Activated CD4-positive, alpha-beta T cell treated with anti-CD3 and anti-CD28 coated beads, Interleukin-2, Interleukin-4, amounts not matched to agents 100 ng/mL and 50 ng/mL, durations not matched to agents 16 hours and 8 hours (primary cell): ENCODE measurements around the gene MBOAT2.
A peak's percentile ranks its signal among the peaks of the same experiment; 100 is the strongest.
"Not testable (repeated sequence)": the region's sequence is repeated elsewhere in the genome, so short reads cannot be mapped to it uniquely, and the experiment has no call there.

Experiments used
- DNase-seq: peaks from one replicate; pipeline ENCODE4 v3.0.0-alpha.2; 2020; ENCODE audit warnings: low spot score

MBOAT2 gene, protein sequence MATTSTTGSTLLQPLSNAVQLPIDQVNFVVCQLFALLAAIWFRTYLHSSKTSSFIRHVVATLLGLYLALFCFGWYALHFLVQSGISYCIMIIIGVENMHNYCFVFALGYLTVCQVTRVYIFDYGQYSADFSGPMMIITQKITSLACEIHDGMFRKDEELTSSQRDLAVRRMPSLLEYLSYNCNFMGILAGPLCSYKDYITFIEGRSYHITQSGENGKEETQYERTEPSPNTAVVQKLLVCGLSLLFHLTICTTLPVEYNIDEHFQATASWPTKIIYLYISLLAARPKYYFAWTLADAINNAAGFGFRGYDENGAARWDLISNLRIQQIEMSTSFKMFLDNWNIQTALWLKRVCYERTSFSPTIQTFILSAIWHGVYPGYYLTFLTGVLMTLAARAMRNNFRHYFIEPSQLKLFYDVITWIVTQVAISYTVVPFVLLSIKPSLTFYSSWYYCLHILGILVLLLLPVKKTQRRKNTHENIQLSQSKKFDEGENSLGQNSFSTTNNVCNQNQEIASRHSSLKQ

DNA sequence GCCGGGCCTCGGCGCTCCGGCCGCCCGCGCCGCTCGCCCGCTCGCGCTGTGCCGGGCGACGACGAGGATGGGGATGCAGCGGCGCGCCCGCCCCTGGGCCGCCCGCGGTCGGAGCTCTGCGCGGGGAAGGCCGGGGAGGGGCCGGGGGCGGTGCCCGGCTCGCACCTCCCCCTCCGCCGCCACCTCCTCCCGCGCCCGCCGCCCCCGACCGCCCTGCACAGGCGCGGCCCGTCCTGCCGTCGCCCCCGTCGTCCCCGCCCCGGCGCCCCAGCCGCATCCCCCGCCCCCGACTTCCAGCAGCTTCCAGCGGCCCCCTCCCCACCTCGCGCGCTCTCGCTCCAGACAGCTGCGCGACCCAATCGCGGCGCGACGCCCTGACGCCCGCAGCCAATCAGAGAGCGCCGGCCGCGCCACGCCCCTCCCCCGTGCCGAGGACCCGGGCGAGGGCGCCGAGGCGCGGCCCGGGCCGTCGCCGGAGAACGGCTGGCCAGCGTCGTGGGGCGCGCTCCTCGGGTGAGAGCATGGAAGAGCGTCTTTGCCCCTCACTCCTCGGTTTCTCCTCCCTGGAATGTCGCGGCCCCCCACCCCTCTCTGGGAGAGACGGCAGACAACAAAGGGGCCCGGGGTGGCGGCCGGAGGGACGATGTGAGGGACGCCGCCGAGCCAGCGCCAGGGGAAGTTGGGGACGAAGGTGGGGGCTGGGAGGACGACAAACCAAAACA lies at the start of gene MBOAT2:
Gene MBOAT2, minus strand, starts transcription at position 69 of the 722 bp plus-strand sequence. CDS start 70 bp downstream, outside the sequence.
- DNase-seq = peak; percentile 79

DNA sequence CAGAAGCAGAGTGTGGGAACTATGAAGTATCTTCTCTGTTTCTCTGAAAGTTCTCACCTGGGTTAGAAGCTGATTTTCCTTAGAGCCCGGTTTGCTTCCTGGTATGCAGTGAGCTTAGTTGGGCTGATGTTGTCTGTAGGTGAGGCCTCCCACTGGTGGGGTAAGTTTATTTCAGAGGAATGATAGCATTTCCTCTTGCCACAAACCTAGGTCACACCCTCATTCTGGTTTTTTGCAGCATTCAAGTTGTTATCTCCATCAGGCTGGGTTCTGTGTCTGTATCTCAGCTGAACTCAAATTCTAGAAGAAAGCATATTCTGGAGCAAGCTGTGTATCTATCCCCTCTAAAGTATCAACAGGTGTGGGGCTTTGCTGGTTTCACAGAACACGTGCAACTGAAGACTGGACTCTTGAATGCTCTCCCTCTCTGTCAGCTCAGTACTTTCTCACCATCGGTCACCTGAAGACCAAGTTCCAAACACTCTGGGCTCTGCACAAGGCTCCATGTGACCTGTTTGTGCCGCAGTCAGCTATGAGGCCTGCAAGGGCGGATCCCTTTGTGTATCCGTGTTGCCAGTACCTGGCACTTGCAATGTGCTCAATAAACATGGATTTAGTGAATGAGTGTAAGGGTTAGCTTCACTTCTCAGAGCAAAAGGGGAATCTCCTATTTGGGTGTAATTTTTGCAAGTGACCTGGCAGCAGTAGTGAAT lies 49.5 kb upstream of the MBOAT2 start:
- no peak for DNase-seq

DNA sequence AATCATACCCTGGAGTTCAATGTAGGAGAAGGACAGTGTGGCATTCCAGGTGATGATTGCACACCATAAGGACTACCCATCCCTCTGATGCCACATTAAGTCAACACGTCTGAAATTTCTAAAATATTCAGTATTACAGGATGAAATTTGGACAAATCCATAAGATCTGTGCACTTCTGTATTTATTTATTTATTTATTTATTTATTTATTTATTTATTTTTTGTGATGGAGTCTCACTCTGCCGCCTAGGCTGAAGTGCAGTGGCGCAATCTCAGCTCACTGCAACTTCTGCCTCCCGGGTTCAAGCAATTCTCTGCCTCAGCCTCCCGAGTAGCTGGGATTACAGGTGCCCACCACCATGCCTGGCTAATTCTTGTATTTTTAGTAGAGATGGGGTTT lies 48.0 kb upstream of the MBOAT2 start:
- DNase-seq = not testable (repeated sequence)

DNA sequence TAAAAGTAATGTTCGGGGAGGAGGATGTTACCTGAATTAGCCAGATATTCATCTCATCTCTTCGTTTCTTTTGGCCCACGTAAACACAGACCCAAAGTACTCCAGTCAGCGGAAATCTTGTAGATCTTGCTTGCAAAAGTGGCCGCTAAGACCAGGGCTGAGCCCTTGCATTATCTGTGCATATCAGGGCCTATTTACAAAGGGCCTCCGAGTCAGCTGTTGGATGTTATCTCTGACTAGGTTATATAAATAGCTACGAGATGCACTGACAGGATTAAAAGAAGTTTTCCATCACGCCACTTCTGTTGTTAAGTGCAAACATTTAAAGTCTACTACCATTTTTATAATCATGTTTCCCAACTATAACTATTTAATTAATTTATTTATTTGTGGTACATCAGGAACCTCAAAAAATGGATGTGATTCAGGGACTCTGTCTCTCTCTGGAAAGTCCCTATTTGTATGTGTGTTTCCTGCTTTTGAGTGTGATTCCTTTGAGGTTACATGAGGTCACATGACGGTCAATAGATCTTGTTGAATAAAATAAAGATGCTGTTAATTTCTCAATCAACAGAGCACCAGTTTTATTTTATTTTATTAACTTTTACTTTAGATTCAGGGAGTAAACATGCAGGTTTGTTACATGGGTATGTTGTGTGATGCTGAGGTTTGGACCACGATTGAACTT lies 46.8 kb upstream of the MBOAT2 start:
- no peak for DNase-seq

DNA sequence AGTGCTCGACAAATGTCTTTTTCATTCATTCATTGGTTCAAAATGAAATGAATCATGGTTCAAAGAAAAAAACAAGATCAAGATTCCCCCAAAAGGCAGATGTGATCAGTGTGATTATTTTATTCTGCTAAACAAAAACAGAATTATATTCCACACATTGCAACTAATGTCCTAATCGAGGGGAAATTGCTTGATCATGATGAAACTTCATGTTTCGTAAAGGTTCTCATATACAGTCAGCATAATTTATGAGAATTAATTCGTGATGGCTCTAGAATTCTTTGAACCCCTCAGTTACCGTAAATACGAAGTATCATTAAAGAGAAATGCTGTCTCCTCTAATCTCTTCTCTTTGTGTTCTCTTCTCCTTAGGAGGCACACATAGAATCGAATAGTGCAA lies 42.1 kb upstream of the MBOAT2 start:
- no peak for DNase-seq

DNA sequence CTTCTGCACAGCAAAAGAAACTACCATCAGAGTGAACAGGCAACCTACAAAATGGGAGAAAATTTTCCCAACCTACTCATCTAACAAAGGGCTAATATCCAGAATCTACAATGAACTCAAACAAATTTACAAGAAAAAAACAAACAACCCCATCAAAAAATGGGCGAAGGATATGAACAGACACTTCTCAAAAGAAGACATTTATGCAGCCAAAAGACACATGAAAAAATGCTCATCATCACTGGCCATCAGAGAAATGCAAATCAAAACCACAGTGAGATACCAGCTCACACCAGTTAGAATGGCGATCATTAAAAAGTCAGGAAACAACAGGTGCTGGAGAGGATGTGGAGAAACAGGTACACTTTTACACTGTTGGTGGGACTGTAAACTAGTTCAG lies 40.0 kb upstream of the MBOAT2 start:
- not testable (repeated sequence) for DNase-seq

DNA sequence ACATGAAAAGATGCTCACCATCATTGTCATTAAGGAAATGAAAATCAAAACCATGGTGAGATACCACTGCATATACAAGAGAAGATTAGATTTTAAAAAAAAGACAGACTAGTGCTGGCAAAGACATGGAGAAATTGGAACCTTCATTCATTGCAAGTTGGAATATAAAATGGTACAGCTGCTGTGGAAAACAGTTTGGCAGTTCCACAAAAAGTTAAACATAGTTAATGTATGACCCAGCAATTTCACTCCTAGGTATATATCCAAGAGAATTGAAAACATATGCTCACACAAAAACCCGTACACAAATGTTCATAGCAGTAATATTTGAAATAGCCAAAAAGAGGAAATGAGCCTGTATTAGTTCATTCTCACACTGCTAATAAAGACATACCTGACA lies 33.7 kb upstream of the MBOAT2 start:
- DNase-seq = no peak

DNA sequence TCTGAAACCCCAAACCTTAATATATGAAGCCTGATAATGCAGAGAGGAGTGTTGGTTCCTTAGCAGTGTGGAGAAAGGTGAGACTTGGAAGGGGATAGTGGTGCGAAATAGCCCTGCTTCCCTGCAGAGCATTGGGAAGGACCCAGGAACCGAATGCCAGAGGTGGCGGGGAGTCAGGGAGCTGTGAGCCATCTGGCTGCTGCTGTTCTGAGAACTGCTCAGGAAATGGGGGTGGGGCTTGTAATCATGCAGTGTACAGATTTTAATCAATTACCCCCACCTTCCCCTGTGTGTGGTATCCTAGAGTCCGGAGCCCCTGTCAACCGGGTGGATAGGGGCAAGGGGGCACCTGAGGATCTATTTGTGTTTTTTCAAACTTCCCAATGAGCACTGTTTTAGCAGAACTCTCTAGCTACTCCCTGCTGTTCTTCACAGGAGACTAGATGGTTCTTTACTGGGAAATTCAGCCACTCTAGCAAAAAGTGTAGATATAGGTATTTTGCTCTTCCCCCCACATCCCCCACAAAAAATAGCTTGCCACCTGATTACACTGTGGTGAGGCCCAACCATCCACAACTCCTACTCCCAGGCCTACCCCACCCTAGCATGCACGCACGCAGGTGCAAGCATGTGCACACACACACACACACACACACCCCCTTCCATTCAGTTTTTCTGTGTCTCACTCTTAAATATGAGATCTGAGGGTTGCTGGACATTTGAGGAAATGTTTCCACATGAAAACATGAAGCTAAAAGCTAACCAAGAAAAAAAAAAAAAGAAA lies 30.1 kb upstream of the MBOAT2 start:
- DNase-seq = peak; percentile 9

DNA sequence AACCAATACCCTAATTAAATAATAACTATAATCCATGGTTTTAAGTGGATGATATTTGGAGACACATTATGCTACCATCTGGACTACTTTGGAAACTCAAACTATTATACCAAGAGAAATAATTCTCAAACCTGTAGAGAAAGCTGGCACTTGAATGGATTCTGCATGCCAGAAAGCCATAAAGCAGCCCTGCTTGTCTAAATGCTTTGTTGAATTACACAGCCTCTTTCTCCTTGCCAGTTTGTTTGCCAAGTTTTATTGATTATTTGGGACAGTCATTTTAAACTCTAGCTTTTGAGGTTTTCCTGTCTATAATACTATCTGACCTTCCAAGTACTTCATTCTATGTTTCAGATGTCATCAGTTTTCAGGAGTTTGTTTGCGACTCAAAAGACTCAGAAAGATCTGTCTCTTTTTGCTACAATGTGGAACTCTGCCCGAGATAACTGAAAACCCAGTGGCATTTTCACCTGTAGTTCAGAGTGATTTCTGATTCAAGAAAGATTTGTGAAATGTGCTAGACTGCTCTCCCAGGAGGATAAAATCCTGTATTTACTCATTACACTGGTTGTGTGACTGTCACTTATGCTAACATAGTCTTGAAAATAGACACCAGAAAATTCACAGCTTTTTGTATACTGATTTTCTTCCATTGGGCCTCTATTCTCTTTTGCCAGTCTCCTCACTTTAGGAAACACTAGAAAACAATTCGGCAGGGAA lies 29.2 kb upstream of the MBOAT2 start:
- DNase-seq = no peak

DNA sequence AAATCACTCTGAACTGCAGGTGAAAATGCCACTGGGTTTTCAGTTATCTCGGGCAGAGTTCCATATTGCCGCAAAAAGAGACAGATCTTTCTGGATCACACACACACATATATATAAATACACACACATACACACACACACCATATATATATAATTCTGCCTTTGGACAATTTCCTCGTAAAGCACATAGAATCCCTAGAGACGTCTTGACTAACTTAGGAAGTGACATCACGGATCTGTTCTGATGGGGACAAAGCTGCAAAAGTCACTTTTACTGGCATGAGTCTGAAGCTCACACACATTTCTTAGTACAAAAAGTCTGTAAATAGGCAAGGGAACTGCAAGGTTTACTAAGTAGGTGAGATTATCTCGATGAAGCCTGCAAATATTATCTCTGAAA lies 28.6 kb upstream of the MBOAT2 start:
- DNase-seq = no peak

DNA sequence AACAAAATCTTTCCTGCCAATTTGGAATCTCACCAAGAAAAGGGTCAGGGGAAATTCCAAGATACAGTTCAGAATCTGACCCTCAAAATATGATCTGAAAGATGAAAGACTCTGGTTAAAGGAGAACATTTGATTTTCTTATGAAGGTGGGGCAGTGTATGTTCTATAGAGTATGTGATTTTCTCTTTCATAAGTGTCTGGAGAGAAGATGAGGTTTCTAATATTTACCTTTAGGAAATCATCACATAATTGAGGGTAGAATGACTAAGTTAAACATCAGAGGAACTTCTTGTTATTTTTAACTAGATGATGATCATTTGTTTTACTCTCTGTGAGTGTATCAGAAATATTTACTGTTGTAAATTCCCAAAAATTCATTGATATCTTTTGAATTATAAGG lies 27.8 kb upstream of the MBOAT2 start:
- no peak for DNase-seq

DNA sequence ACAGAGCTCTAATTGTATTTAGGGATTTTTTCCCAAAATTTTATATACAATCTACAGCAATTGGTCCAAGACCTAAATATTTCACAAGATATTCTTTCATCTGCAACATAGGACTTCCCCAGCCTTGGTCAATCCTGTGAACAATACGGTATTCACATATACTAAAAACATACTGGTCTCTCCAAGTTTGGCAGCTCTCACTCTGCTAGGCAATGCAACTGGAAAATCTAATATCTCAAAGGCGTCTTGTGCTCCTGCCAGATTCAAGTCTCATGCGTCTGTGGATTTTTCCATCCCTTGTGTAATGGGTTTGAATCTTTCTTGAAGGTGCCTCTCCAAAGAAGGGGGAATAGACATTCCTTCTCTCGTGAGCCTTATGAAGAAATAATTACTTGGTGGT lies 27.4 kb upstream of the MBOAT2 start:
- DNase-seq = no peak

DNA sequence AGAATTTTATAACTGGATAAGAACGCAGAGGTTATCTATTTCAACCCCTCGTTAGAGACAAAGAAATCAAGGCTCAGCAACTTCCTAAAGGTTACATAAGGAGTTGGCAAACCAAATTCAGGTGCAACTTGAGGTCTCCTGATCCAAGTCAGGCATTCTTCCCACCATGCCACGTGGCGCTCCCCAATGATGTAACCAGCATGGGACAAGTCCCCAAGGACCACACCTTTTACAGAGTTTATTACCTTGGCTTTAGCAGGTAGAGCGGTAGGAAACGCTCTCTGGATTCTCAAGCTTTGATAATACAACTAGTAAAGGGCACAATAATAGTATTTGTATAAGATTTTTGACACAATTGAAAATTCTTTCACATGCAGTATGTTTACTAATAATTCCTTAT lies 26.7 kb upstream of the MBOAT2 start:
- no peak for DNase-seq

DNA sequence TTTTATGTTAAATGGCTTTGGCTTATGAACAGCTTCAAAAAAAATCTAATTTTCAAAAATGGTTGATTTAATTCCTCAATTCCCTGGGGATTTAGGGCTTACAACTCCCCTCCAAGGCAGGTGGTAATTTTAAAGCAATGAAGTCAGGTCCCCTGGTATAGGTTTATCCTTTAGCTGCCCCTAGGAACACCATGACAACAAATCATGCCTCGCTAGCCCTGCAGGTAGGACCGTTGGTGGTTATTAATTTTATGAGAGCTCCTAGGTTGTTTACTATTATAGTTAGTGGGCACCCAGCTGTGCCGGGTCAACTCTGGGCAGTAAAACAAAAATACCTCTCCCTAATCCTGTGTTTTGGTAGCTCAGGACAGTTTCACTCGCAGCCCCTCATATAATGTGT lies 26.2 kb upstream of the MBOAT2 start:
- no peak for DNase-seq

DNA sequence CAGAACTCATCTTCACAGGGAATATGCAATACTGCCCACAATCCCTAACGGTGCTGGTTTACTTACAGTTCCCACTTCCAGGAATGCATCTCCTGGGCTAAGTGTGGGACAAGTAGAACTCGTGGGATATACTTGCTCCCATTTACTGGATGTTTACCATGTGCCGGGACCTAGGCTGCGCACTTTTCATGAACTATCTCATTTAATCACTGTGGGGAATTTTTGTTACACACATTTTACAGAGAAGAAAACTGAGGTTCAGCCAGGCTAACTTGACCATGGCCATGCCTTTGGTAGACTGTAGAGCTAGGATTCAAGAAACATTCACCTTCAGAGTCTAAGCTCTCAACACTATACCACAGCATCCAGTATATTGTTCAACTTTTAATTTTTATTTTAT lies 24.4 kb upstream of the MBOAT2 start:
- DNase-seq = no peak

DNA sequence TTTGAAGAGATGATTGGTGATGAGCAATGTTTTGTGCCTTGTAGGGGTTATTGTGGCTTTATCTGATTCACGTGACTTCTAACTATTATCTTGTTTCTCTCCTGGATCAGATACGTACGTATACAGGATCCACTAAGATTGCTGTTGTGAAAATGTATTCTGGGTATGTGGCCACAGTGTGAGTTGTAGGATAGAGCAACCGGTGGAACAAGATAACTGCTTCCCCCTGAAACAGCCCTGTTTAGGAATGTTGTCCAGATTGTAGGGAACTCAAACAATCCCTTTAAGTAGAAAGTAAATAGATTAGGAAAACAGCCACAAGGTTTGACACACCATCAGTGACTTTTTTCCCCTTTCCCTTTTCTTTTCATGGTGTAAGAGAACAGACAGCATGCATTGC lies 22.3 kb upstream of the MBOAT2 start:
- no peak for DNase-seq

DNA sequence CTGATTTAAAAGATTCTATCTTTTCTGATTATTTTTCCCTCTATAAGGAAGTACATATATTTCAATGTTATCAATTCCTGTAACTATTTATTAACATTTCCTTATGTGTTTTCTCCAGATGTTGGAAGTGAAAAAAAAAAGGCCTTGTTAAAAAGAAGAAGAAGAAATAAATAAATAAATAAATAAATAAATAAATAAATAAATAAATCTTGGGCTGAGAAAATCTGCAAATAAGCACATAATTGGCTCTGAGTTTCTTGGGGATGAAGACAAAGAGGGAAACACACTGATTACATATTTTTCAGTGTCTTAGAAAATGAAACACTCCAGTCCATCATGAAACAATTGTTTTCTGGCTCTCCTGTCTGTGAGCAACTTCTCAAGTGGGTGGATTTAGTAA lies 21.1 kb upstream of the MBOAT2 start:
- no peak for DNase-seq

DNA sequence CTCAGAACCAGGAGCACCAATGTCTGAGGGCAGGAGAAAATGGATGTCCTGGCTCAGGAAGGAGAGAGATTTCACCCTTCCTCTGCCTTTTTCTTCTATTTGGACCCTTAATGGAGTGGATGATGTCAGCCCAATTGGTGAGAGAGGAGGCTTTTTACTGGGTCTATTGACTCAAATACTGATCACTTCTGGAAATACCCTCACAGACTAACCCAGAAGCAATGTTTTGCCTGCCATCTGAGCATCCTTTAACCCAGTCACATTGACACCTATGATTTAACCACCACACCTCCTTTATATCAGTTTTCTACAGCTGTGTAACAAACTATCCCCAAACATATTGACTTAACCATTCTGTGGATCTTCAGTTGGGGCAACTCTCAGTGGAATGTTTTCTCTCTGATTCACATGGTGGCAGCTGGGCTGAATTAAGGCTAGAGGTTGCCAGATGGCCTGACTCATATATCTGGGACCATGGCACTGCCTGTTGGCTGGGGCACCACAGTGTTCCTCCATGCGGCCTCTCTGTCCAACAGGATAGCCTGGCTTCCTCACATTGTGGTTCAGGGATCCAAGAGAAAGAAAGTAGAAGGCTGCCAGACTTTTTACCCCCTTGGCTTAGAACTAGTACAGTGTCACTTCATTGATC lies 18.2 kb upstream of the MBOAT2 start:
- DNase-seq = no peak

DNA sequence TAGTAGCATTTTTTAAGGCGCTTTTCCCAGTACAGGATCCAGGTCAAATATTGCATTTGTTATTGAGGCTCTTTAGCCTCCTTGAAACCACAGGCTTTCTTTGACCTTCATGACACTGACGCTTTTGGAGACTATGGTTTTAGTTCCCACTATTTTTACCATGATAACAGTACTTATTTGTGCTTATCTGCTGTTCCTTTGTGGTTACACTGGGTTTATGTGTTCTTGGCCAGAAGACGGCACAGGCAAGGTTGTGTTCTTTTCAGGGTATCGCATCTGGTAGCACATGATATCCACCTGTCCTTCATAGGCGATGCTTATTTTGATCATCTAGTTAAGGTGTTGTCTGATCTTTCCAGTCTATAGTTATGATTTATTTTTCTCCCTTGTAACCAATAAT lies 16.8 kb upstream of the MBOAT2 start:
- no peak for DNase-seq

DNA sequence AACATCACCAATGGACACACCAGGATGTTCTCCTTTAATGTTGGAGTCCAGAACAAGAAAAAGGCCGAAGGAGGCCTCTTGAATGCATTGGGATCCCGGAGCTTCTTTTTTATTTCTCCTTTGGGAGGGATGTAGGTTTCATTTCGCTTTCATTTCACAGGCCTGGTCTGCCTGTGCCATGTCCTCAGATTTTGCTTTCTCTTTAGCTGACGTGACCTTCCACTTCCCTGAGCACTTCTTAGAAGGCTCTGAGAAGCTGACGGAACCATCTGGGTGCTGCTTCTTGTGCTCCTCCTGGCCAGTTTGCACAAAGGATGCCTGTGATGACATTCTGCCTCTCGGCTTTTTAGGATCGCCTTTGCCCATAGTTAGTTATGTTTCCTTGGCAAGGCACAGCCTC lies 15.1 kb upstream of the MBOAT2 start:
- DNase-seq = no peak
